ENCODE results near the gene NCOA3.
A peak's percentile ranks its signal among the peaks of the same experiment; 100 is the strongest.

NCOA3 gene

DNA sequence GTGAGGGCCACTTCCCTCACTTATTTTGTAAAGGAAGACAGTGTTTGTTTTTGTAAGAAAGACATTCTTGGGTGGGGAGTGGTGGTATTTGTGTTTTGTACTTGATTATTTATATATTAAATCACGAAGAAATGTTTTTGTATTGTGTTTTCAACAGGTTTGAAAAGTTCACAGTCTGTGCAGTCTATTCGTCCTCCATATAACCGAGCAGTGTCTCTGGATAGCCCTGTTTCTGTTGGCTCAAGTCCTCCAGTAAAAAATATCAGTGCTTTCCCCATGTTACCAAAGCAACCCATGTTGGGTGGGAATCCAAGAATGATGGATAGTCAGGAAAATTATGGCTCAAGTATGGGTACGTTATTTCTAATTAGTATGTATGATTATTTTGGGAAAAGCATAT, 137.2 kb downstream of the NCOA3 start:
- no peak for DNase-seq (ENCODE audit: low spot score)

DNA sequence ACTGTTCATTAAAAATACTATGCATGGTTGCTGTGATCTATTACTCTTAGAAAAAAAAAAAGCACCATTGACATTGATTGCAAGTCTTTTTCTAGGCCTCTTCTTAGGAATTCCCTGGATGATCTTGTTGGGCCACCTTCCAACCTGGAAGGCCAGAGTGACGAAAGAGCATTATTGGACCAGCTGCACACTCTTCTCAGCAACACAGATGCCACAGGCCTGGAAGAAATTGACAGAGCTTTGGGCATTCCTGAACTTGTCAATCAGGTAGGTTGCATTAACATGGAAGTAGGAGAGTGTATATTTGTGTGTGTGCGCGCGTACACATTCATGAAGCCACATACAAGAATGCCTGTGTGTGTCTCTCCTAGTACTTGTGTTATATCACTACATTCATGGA, 140.4 kb downstream of the NCOA3 start:
- no peak for DNase-seq (ENCODE audit: low spot score)

GRCh38 chr20:47642624-47643023, 140.9 kb downstream of the NCOA3 start:
- no peak for DNase-seq (ENCODE audit: low spot score)

- DNase-seq (ENCODE audit: low spot score): no peak
Measured at GRCh38 chr20:47645632-47646031, 143.9 kb downstream of the NCOA3 start.

GRCh38 chr20:47647994-47648393, 146.3 kb downstream of the NCOA3 start:
- no peak for DNase-seq (ENCODE audit: low spot score)

GRCh38 chr20:47648943-47649342, 147.3 kb downstream of the NCOA3 start:
- DNase-seq (ENCODE audit: low spot score): no peak

- DNase-seq (ENCODE audit: low spot score): no peak
Measured at GRCh38 chr20:47652301-47652700, 150.6 kb downstream of the NCOA3 start.

DNA sequence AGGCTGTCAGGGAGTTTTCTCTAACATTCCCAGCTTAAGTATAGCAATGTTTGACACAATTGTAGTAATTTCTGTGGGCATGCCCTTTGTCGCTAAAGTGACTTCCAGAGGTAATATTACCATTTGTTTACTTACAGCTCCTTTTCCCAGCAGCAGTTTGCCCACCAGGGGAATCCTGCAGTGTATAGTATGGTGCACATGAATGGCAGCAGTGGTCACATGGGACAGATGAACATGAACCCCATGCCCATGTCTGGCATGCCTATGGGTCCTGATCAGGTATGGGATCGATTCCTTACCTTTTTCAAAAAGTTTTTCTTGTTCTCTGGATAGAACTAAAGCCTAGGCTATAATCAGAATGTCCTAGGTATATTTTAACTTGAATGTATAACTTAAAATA, 151.1 kb downstream of the NCOA3 start:
- DNase-seq (ENCODE audit: low spot score): no peak

GRCh38 chr20:47653869-47654268, 152.2 kb downstream of the NCOA3 start:
- DNase-seq (ENCODE audit: low spot score): no peak

GRCh38 chr20:47654370-47654769, 152.7 kb downstream of the NCOA3 start:
- DNase-seq (ENCODE audit: low spot score): no peak

DNA sequence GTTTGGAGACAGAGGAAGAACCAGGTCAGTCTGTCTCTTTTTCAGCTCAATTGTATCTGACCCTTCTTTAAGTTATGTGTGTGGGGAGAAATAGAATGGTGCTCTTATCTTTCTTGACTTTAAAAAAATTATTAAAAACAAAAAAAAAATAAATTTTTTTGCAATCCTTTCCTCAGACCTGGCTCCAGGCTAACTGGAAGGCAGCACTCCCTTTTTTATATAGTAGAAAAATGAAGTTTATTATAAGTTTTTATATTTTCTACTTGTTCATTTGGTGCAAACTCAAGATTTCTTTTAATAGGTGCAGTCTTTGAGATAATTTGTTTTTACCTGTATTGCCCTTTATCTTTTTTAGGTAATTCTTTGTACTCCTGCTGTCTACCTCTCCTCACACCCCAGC, 153.9 kb downstream of the NCOA3 start:
- DNase-seq (ENCODE audit: low spot score): no peak

- DNase-seq (ENCODE audit: low spot score): no peak
Measured at GRCh38 chr20:47656318-47656717, 154.6 kb downstream of the NCOA3 start.

DNA sequence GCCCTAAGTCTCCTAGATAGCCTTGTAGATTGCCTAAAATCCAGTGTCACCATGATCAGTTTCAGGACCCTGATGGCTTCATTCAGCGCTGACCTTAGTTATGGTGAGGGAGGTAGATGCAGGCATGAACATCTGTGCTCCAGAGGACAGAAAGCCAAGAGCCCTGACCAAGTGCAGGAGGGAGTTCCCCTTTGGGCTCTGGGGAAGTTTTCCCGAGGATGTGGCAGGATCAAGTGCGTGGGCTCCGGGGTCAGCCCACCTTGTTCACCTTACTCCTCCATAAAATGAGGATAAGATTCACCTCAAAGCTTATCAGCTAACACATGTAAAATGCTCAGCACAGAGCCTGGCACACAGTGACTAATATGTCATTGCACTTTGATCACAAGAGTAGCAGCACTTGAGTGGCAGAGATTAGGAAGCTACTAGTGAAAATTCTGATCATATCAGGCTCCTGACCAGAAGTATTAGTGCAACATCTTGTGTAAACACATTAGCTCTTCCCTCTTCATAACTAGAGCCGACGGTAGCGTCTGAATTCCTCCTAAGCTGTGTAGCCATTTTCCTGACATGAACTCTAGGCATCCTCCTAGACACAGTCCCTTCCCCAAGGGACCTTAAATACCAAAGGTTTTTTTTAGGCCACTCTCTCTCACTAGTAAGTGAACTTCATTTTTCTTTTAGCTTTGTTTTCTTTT, 158.4 kb downstream of the NCOA3 start:
- DNase-seq (ENCODE audit: low spot score): no peak

- DNase-seq (ENCODE audit: low spot score): no peak
Measured at GRCh38 chr20:47660602-47660905, 158.9 kb downstream of the NCOA3 start.

GRCh38 chr20:47660983-47661700, 159.5 kb downstream of the NCOA3 start:
- no peak for DNase-seq (ENCODE audit: low spot score)

DNA sequence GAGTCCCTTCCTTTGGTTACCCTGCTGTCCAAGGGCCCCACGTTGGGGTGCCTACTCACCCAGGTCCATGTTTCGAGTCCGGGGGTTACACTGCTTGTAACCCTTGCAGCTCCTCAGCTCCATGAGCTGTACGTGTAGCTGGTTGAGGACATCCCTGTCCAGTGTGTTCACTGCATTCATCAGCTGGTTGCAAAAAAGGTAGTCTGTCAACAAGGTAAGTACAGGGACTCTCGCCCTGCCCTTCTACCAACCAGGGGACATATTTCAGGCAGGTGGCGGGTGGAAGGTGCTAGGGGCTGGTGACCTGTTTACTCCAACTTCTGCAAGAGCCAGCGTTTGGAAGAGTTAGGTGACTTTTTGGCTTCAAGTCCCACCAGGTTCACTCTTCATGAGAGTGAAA, 160.0 kb downstream of the NCOA3 start:
- no peak for DNase-seq (ENCODE audit: low spot score)

- DNase-seq (ENCODE audit: low spot score): no peak
Measured at GRCh38 chr20:47662483-47663353, 161.0 kb downstream of the NCOA3 start.

DNA sequence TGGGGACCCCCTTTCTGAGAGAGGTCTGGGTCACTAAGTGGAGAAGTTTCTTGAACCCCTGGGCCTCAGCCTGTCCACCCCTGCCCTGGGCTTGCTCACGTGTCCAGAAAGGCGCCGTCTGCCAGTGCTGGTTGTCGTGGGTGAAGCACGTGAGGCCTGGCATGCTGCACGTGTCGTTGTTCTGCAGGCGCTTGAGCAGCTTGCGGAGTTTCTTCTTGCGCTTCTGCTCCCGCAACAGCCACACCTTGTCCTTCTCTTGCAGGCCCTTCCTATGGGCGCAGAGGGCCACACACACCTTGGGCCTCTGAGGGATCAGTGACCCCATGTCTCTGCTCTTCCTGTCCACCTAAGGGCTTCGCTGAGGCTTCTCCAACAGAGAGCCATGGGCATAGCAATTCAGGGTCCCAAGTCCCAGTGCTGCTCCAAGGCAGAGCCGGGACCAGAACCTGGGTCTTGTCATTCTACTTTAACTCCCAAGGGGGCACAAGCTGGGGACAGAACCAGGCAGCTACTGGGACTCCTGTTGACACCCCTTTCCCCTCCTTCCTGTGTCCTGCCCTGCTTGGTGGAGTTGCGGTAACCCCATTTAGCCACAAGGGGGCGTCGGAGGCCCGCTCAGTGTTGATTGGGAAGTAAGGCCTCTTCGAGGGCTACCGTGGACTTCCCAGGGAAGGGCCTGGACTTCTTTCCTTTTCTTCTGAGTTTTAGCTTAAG, 161.8 kb downstream of the NCOA3 start:
- DNase-seq (ENCODE audit: low spot score): peak; percentile 78

GRCh38 chr20:47664068-47664437, 162.4 kb downstream of the NCOA3 start:
- no peak for DNase-seq (ENCODE audit: low spot score)

GRCh38 chr20:47664744-47665143, 163.1 kb downstream of the NCOA3 start:
- no peak for DNase-seq (ENCODE audit: low spot score)

- no peak for DNase-seq (ENCODE audit: low spot score)
Measured at GRCh38 chr20:47665221-47665991, 163.7 kb downstream of the NCOA3 start.

- DNase-seq (ENCODE audit: low spot score): no peak
Measured at GRCh38 chr20:47666304-47666703, 164.6 kb downstream of the NCOA3 start.
